NCI-H2107 treated with DMSO at 0.1 percent for 48 hours (cell line): ENCODE data around the gene BATF3.

ENCODE experiments used
- DNase-seq: peaks from one replicate; lab custom pipeline; 2025; ENCODE audit not compliant: unreplicated experiment; lab: John Stamatoyannopoulos, UW

BATF3 gene

DNA sequence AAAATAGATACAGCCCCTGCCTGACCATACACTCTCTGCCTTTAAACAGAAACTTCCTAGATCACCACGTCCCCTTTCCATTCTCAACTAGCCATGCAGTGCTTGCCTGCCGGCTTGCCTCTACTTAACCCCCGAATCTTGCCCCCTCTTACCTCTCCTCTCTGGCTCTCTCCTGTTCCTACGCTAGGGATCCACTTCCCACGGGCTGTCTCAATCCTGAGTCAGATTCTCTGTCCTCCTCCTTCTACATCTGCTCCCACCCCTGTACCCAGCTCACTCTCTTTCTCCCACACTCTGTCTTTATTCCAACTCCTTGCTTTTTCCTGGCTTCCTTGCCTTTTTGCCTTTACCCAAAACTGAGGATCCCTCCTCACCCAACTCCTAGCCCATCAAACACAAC lies 61.7 kb downstream of the BATF3 start:
- DNase-seq: no peak
